Lower leg skin (tissue), 4 donors: ENCODE results near the gene JAGN1. TPM values are rescaled to one million over a fixed set of nuclear protein-coding genes. Genes with fewer than 3 reads are reported as not detected.
"Not testable (repeated sequence)": the region's sequence is repeated elsewhere in the genome, so short reads cannot be mapped to it uniquely, and the experiment has no call there.

Source experiments
- DNase-seq, 2 donors: peaks; one replicate each; pipeline ENCODE4 v3.0.0-alpha.2; 2019; ENCODE audit warnings: low spot score in 2 of 2
- H3K4me3 ChIP-seq: fragments of 200-600 bp; sonication (generic); 2 replicates; pipeline ENCODE4 v1.5.1; 2017; ENCODE audit warnings: mild to moderate bottlenecking, low read depth; ENCODE audit not compliant: poor library complexity, severe bottlenecking
- CTCF ChIP-seq, 3 donors: fragments of 450-650 bp; IDR thresholded peaks; one replicate each; pipeline ENCODE4 v1.5.1; 2016; ENCODE audit warnings: antibody characterized with exemption in 3 of 3, mild to moderate bottlenecking in 3 of 3, moderate library complexity in 2 of 3
- POLR2A ChIP-seq, 2 donors: fragments of 450-650 bp; IDR thresholded peaks; one replicate each; pipeline ENCODE4 v1.6.1; 2016 to 2017; ENCODE audit warnings: antibody characterized with exemption in 2 of 2, mild to moderate bottlenecking in 1 of 2, moderate library complexity in 1 of 2
- WGBS, 2 donors: methylation state at CpG; one replicate each; pipeline ENCODE4 v1.1.5; 2018; 5-methylcytosine and 5-hydroxymethylcytosine counted together
- intact Hi-C: fragments of 100-400 bp; cut with DNase I; formaldehyde crosslinking; loops from one replicate; pipeline ENCODE4 v1.15.0; 2023; ENCODE audit warnings: low total_unique reads
- total RNA-seq, 4 donors: library from RNA; depleted of rRNA; stranded (reverse); fragments of >200 nt; gene quantifications; one replicate each; pipeline ENCODE4 v1.1.0, GENCODE V29; 2016

Gene JAGN1
- total RNA-seq, 4 donors from 2014 or later = 39.2 to 70.6 (median 51.0) TPM

GRCh38 chr3:9938966-9939365, 48.6 kb downstream of the JAGN1 start:
- no peak for DNase-seq
- 93 to 98% methylated on average over 2 of the region's 2 CpGs for WGBS, 2 donors
- H3K4me3 ChIP-seq = no peak overlapping the region
- TF ChIP-seq CTCF (IDR thresholded peaks at IDR 0.05) (no peak), POLR2A (IDR thresholded peaks at IDR 0.05) (no peak)
- intact Hi-C loops = no loop called here

GRCh38 chr3:9939906-9940305, 49.5 kb downstream of the JAGN1 start:
- intact Hi-C loops, DNase-seq, H3K4me3 ChIP-seq: not testable (repeated sequence)
- 91 to 95% methylated on average over 22 to 26 of the region's 32 CpGs for WGBS, 2 donors

DNA sequence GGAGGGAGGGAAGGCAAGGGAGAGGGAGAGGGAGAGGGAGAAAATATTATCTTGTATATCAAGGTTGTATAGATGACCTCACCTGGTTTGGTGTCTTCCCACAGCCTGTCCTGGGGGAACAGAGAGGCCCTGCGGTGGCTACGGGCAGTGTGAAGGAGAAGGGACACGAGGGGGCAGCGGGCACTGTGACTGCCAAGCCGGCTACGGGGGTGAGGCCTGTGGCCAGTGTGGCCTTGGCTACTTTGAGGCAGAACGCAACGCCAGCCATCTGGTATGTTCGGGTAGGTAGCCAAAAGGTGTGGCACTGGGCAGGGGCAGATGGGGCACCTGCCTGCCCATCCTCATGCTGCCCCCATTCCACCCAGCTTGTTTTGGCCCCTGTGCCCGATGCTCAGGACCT, 50.3 kb downstream of the JAGN1 start:
- intact Hi-C loops = no loop called here
- TF ChIP-seq POLR2A (IDR thresholded peaks at IDR 0.05) (no peak), CTCF (IDR thresholded peaks at IDR 0.05) (no peak)
- no peak for DNase-seq
- H3K4me3 ChIP-seq = no peak overlapping the region
- 93 to 97% methylated on average over 9 to 10 of the region's 10 CpGs for WGBS, 2 donors

DNA sequence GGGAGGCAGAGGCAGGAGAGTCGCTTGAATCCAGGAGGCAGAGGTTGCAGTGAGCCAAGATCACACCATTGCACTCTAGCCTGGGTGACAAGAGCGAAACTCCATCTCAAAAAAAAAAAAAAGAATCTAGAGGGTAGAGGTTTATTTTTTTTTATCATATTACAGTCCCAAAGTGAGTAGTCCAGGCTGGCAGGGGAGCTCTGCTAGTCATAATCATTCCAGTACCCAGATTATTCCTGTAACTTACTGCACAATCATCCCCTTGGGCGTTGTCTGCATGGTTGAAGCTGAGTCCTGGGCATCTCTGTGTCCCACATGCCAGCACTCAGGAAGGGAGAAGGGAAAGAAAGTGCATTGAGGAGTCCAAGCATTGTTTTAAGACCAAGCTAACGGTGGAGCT, 51.8 kb downstream of the JAGN1 start:
- no peak overlapping the region for H3K4me3 ChIP-seq
- 75 to 84% methylated on average over 4 of the region's 4 CpGs for WGBS, 2 donors
- intact Hi-C loops = no loop called here
- TF ChIP-seq POLR2A (IDR thresholded peaks at IDR 0.05) (no peak), CTCF (IDR thresholded peaks at IDR 0.05) (no peak)
- DNase-seq = no peak

- TF ChIP-seq CTCF (IDR thresholded peaks at IDR 0.05) (no peak), POLR2A (IDR thresholded peaks at IDR 0.05) (no peak)
- 80 to 81% methylated on average over 11 of the region's 11 CpGs for WGBS, 2 donors
- intact Hi-C loops = no loop called here
- DNase-seq = no peak
- no peak overlapping the region for H3K4me3 ChIP-seq
Observed at GRCh38 chr3:9942934-9943690, 52.7 kb downstream of the JAGN1 start.

Other genes starting within 250 kb of the JAGN1 start
- 10 to 100 TPM; 27.5 to 39.4 (median 34.6) TPM for gene MTMR14, start 241.1 kb upstream of the JAGN1 start, total RNA-seq
- 1 to 10 TPM in 2 of 4 donors, under 1 TPM in 2; 0.54 to 1.6 (median 1.1) TPM for gene CPNE9, start 186.8 kb upstream of the JAGN1 start, total RNA-seq
- gene BRPF1, start 158.9 kb upstream of the JAGN1 start, total RNA-seq = 10 to 100 TPM; 20.1 to 27.2 (median 22.5) TPM
- gene OGG1, start 140.7 kb upstream of the JAGN1 start, total RNA-seq = 10 to 100 TPM in 3 of 4 donors, 1 to 10 TPM in 1; 7.9 to 27.2 (median 17.4) TPM
- 10 to 100 TPM in 1 of 4 donors, 1 to 10 TPM in 3; 3.1 to 10.1 (median 9.4) TPM for gene CAMK1, start 120.7 kb upstream of the JAGN1 start, total RNA-seq
- 10 to 100 TPM; 42.1 to 53.2 (median 47.0) TPM for gene TADA3, start 98.1 kb upstream of the JAGN1 start, total RNA-seq
- 100 to 1,000 TPM in 3 of 4 donors, 10 to 100 TPM in 1; 89.6 to 151 (median 107) TPM for gene ARPC4, start 97.5 kb upstream of the JAGN1 start, total RNA-seq
- 10 to 100 TPM; 34.9 to 93.9 (median 54.3) TPM for gene TTLL3, start 80.3 kb upstream of the JAGN1 start, total RNA-seq
- gene RPUSD3, start 46.6 kb upstream of the JAGN1 start, total RNA-seq = 10 to 100 TPM; 44.4 to 57.1 (median 50.7) TPM
- gene CIDEC, start 10.4 kb upstream of the JAGN1 start, total RNA-seq = 10 to 100 TPM in 2 of 4 donors, 1 to 10 TPM in 2; 2.8 to 23.7 (median 9.0) TPM
- 100 to 1,000 TPM in 1 of 4 donors, 10 to 100 TPM in 3; 71.1 to 117 (median 81.1) TPM for gene IL17RE, start 12.2 kb downstream of the JAGN1 start, total RNA-seq
- gene IL17RC, start 26.5 kb downstream of the JAGN1 start, total RNA-seq = 100 to 1,000 TPM in 3 of 4 donors, 10 to 100 TPM in 1; 95.5 to 155 (median 113) TPM
- 10 to 100 TPM; 16.1 to 58.8 (median 28.3) TPM for gene CRELD1, start 43.2 kb downstream of the JAGN1 start, total RNA-seq
- gene PRRT3, start 61.8 kb downstream of the JAGN1 start, total RNA-seq = 1 to 10 TPM; 3.2 to 6.4 (median 4.0) TPM
- gene EMC3, start 96.2 kb downstream of the JAGN1 start, total RNA-seq = 100 to 1,000 TPM; 101 to 108 (median 104) TPM
- gene FANCD2, start 135.8 kb downstream of the JAGN1 start, total RNA-seq = 1 to 10 TPM; 1.7 to 6.5 (median 3.1) TPM
- not detected for gene FANCD2OS, start 217.6 kb downstream of the JAGN1 start, total RNA-seq
- 100 to 1,000 TPM in 2 of 4 donors, 10 to 100 TPM in 2; 48.0 to 111 (median 78.7) TPM for gene BRK1, start 225.1 kb downstream of the JAGN1 start, total RNA-seq